22Rv1 (cell line): ENCODE data around the gene FAM184B.
"Not testable (repeated sequence)": the region's sequence is repeated elsewhere in the genome, so short reads cannot be mapped to it uniquely, and the experiment has no call there.

Source experiments
- CTCF ChIP-seq: fragments of 450-650 bp; IDR thresholded peaks from 2 replicates; pipeline ENCODE4 v1.5.1; 2017; ENCODE audit warnings: mild to moderate bottlenecking
- ZFX ChIP-seq: fragments of 450-650 bp; IDR thresholded peaks from 2 replicates; pipeline ENCODE4 v1.6.1; 2017; ENCODE audit warnings: antibody characterized with exemption, borderline replicate concordance

- TF ChIP-seq CTCF, ZFX: not testable (repeated sequence)
Observed at GRCh38 chr4:17711206-17711605, 70.2 kb downstream of the FAM184B start.
